C1 segment of cervical spinal cord (tissue), 14 donors: ENCODE data around the gene IFNAR1.

Source experiments
- DNase-seq, 14 donors: peaks; one replicate each; lab custom pipeline; 2025; lab: John Stamatoyannopoulos, UW

The IFNAR1 gene

DNA sequence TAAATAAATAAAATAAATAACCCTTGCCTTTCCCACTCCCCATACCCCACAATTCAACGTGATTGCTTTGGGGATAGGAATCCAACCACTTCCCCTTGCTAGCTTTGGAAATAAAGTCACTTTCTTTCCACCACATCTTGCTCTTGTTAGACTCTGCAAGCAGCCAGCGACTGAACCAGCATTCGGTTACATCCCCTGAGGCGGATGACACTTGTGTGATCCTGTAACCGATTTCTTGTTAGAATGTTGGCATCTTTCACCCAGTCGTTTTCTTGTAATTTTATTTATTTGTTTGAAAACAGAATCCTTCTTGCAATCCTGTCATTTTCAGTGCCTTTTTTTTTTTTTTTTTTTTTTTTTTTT, 76.8 kb downstream of the IFNAR1 start:
- DNase-seq, result no peak

DNA sequence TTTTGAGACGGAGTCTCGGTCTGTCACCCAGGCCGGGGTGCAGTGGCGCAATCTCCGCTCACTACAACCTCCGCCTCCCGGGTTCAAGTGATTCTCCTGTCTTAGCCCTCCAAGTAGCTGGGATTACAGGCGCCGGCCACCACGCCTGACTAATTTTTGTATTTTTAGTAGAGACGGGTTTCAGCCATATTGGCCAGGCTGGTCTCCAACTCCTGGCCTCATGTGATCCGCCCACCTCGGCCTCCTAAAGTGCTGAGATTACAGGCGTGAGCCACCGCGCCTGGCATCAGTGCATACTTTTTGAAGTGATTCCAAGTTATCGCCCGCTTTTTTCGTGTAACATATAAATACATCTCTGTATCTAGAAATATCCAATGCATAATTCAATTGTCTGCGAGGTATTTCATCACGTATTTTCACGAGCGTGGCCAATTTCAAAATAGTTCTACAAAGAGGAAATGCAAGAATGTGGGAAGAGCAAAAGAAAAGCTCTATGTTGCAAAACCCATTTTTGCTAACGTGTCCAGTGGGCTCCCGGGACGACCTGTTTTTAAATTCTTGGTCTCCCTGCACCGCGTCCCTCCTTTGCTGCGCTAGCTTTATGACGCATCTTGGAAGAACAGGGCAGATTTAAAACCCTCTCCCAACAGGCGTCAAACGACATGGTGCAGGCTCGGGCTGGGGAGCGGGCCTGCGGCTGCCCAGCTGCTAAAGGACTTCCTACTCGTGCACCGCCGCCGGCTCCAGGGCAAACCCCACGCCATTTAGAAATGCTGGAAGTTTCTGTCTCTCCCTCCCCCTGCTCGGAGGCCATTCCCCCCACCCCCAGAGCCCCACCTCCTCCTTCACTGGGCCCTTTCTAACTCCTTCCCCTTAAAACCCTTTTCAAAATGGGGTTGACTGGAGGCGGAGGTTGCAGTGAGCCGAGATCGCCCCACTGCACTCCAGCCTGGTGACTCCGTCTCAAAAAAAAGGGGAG, 77.5 kb downstream of the IFNAR1 start:
- DNase-seq, result peak in 11 of 14 donors; percentile 13 to 62 (median 34)

DNA sequence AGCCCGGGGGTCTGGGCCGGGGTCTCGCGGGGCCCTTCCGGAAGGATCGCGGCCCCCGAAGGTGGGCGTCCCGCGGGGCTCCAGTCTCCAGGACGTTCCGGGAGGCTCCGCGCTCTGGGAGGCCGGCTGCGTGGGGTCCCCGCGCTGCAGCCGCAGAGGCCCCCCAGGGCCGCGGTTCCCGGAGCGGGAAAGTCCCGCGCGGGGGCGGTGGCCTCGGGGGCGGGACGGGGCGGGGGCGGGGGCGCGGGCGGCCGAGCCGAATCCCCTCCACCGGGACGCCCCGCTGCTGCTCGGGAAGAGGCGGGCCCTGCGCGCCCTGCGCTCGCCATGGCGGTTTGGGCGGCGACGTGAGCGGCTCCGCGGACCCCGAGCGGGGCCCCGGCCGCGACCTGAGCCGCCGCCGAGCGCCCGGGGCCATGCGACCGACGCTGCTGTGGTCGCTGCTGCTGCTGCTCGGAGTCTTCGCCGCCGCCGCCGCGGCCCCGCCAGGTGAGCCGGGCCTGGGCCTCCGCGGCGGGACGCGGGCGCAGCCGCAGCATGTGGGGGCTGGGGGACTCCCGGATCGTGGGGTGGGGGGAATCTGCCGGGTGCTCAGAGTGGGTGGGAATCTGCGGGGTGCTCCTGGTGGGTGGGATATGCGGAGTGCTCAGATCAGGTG, 78.5 kb downstream of the IFNAR1 start, which contains the start of gene IFNGR2:
Gene IFNGR2 (plus strand): TSS at position 286 of the 658 bp plus-strand sequence. CDS start 131 bp downstream, at position 417.
- DNase-seq, result peak in 3 of 14 donors; percentile 38 to 64 (median 47)

DNA sequence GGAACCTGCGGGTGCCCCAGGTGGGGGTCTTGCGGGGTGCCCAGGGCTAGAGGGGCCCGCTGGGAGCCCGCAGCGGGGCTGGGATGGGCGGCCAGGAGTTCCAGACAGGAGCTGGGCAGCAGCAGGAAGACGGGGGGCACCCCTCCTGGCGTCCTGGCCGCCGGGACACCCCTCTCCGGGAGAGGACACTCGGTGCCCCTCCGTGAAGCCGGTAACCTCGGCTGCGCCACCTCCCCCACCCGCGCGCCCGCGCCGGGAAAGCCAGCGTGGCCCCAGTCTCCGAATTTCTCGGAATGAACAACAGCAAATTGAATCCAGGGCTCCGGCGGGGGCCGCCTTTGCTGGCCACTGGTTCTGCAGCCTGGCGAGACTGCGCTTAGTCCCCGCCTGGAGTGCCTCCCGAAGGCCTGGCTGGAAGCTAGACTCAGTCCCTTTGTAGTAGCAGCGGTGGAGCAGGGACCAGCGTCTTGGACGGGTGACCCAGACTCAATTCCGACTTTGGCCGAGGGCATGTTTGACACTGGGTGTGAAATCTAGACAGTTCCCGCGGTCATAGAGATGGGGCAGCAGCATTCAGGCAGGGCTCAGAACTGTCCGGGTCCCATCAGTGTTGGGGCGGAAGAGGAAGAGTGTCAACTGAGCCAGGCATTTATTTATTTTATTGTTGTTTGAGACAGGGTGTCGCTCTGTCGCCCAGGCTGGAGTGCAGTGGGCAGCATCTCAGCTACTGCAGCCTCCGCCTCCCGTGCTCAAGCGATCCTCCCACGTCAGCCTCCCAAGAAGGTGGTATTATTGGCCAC, 79.2 kb downstream of the IFNAR1 start:
- peak in 13 of 14 donors; percentile 19 to 85 (median 46) for DNase-seq

DNA sequence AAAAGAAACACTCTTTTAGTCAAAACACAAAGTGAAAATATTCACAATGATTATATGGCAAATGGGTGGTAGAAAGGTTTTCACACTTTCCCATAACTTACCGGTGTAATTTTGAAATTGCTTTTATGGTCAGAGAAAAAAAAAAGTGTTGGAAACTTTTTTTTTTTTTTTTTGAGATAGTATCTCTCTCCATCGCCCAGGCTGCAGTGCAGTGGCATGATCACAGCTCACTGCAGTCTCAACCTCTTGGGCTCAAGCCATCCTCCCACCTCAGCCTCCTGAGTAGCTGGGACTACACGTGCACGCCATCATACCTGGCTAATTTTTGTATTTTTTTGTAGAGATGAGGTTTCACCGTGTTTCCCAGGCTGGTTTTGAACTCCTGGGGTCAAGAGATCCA, 81.7 kb downstream of the IFNAR1 start:
- no peak for DNase-seq
